ENCODE data around the gene ICAM5.

GRCh38 chr19:10243606-10244005, 46.1 kb upstream of the ICAM5 start:
- no peak for TF ChIP-seq POLR2A (IDR thresholded peaks at IDR 0.05; ENCODE audit: low read depth, low read length)
- TF ChIP-seq POLR2AphosphoS5 (IDR thresholded peaks at IDR 0.05; ENCODE audit: low read depth, low read length) = no peak
- no peak for TF ChIP-seq TAF1 (IDR thresholded peaks at IDR 0.05; ENCODE audit: borderline replicate concordance, low read depth, low read length)
